OCI-LY1 (cell line): ENCODE results near the gene TRIO.

Experiments used
- EZH2 ChIP-seq: fragments of 200-600 bp; sonication (generic), shearing (Covaris generic); IDR thresholded peaks from 2 replicates; pipeline ENCODE4 v1.8.0; 2017; ENCODE audit warnings: borderline replicate concordance, mixed run types, mild to moderate bottlenecking, antibody characterized with exemption, low read length, moderate library complexity, mixed read lengths
- TF ChIP-seq, protein P1 (sequence below): fragments of 200-600 bp; sonication (generic), shearing (Covaris generic); IDR thresholded peaks from 2 replicates; pipeline ENCODE4 v1.5.1; 2017; ENCODE audit warnings: mild to moderate bottlenecking, antibody characterized with exemption, low read length, moderate library complexity, mixed read lengths

DNA sequence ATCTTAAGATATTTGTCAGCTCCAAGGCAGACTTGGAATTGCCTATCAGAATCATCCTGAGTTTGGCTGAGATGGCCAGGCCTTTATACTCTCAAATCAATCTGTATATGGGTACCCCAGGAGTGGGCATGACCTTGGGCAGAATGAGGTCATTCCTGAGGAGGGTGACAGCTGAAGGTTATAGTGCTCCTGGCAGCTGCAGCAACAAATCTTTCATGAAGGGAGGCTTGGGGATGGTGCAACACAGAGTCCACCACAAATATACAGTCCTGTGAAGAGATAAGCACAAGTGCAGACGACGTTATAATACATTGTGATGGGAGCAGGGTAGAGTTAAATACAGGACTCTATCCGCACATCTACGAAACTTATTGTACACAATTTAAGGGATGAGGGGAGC, 21.1 kb upstream of the TRIO start:
- TF ChIP-seq, protein P1, sequence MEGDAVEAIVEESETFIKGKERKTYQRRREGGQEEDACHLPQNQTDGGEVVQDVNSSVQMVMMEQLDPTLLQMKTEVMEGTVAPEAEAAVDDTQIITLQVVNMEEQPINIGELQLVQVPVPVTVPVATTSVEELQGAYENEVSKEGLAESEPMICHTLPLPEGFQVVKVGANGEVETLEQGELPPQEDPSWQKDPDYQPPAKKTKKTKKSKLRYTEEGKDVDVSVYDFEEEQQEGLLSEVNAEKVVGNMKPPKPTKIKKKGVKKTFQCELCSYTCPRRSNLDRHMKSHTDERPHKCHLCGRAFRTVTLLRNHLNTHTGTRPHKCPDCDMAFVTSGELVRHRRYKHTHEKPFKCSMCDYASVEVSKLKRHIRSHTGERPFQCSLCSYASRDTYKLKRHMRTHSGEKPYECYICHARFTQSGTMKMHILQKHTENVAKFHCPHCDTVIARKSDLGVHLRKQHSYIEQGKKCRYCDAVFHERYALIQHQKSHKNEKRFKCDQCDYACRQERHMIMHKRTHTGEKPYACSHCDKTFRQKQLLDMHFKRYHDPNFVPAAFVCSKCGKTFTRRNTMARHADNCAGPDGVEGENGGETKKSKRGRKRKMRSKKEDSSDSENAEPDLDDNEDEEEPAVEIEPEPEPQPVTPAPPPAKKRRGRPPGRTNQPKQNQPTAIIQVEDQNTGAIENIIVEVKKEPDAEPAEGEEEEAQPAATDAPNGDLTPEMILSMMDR: no peak
- no peak for TF ChIP-seq EZH2
